GM12801 (cell line): ENCODE measurements around the gene MICU1.

Experiments
- CTCF ChIP-seq: IDR thresholded peaks from one replicate; pipeline ENCODE4 v1.5.1; 2011; ENCODE audit warnings: control low read depth; ENCODE audit not compliant: insufficient read length; ENCODE audit errors: extremely low read depth

The MICU1 gene

GRCh38 chr10:72598769-72599701, 26.8 kb downstream of the MICU1 start:
- TF ChIP-seq CTCF, result no peak

GRCh38 chr10:72597897-72598296, 28.0 kb downstream of the MICU1 start:
- TF ChIP-seq CTCF, result no peak

- TF ChIP-seq CTCF, result no peak
These were observed 30.4 kb downstream of the MICU1 start for GRCh38 chr10:72595436-72595835.

- TF ChIP-seq CTCF, result no peak
These were observed 31.9 kb downstream of the MICU1 start for GRCh38 chr10:72593963-72594362.

- no peak for TF ChIP-seq CTCF
These were observed 37.6 kb downstream of the MICU1 start for GRCh38 chr10:72588266-72588665.

GRCh38 chr10:72587568-72587967, 38.3 kb downstream of the MICU1 start:
- no peak for TF ChIP-seq CTCF

GRCh38 chr10:72574636-72575035, 51.2 kb downstream of the MICU1 start:
- no peak for TF ChIP-seq CTCF
